ENCODE results near the gene INTS1.
A peak's percentile ranks its signal among the peaks of the same experiment; 100 is the strongest.

Gene INTS1

GRCh38 chr7:1549357-1550004, 45.3 kb upstream of the INTS1 start:
- H3K4me3 ChIP-seq (ENCODE audit: low read depth, low read length) = no peak overlapping the region
- no peak for TF ChIP-seq CTCF (IDR thresholded peaks at IDR 0.05; ENCODE audit: insufficient read depth, low read depth, low read length, missing control alignments)
- DNase-seq (ENCODE audit: low read depth) = no peak

GRCh38 chr7:1548944-1549343, 44.8 kb upstream of the INTS1 start:
- no peak for TF ChIP-seq CTCF (IDR thresholded peaks at IDR 0.05; ENCODE audit: insufficient read depth, low read depth, low read length, missing control alignments)
- no peak overlapping the region for H3K4me3 ChIP-seq (ENCODE audit: low read depth, low read length)
- no peak for DNase-seq (ENCODE audit: low read depth)

- DNase-seq (ENCODE audit: low read depth) = peak; percentile 30
- no peak for TF ChIP-seq CTCF (IDR thresholded peaks at IDR 0.05; ENCODE audit: insufficient read depth, low read depth, low read length, missing control alignments)
- no peak overlapping the region for H3K4me3 ChIP-seq (ENCODE audit: low read depth, low read length)
Observed at GRCh38 chr7:1548438-1548831, 44.2 kb upstream of the INTS1 start.

GRCh38 chr7:1547777-1548437, 43.7 kb upstream of the INTS1 start:
- no peak for DNase-seq (ENCODE audit: low read depth)
- H3K4me3 ChIP-seq (ENCODE audit: low read depth, low read length) = no peak overlapping the region
- no peak for TF ChIP-seq CTCF (IDR thresholded peaks at IDR 0.05; ENCODE audit: insufficient read depth, low read depth, low read length, missing control alignments)

- no peak overlapping the region for H3K4me3 ChIP-seq (ENCODE audit: low read depth, low read length)
- no peak for DNase-seq (ENCODE audit: low read depth)
- TF ChIP-seq CTCF (IDR thresholded peaks at IDR 0.05; ENCODE audit: insufficient read depth, low read depth, low read length, missing control alignments) = no peak
Observed at GRCh38 chr7:1546909-1547776, 43.0 kb upstream of the INTS1 start.

- TF ChIP-seq CTCF (IDR thresholded peaks at IDR 0.05; ENCODE audit: insufficient read depth, low read depth, low read length, missing control alignments) = no peak
- no peak overlapping the region for H3K4me3 ChIP-seq (ENCODE audit: low read depth, low read length)
- no peak for DNase-seq (ENCODE audit: low read depth)
Observed at GRCh38 chr7:1546274-1546908, 42.2 kb upstream of the INTS1 start.

Measured in GM12865 (cell line).